Measurements from ENCODE around the gene HEBP1.

GRCh38 chr12:13022851-13023271 is 22.8 kb upstream of the HEBP1 start:
- TF ChIP-seq FOXK2 (IDR thresholded peaks at IDR 0.05): no peak
- no peak for TF ChIP-seq TARDBP (IDR thresholded peaks at IDR 0.05)
- TF ChIP-seq ARNT (IDR thresholded peaks at IDR 0.05): no peak
- no peak for TF ChIP-seq CTBP1 (IDR thresholded peaks at IDR 0.05; ENCODE audit: borderline replicate concordance)
- TF ChIP-seq L3MBTL2 (conservative IDR thresholded peaks at IDR 0.05): no peak
- no peak for TF ChIP-seq SUZ12 (IDR thresholded peaks at IDR 0.05)
- TF ChIP-seq SP1 (IDR thresholded peaks at IDR 0.05): no peak
- no peak for TF ChIP-seq NFRKB (IDR thresholded peaks at IDR 0.05)
- no peak for TF ChIP-seq BHLHE40 (IDR thresholded peaks at IDR 0.05; ENCODE audit: borderline replicate concordance)
- no peak for TF ChIP-seq FOXM1 (IDR thresholded peaks at IDR 0.05; ENCODE audit: borderline replicate concordance)
- no peak for TF ChIP-seq ZNF384 (IDR thresholded peaks at IDR 0.05)
- TF ChIP-seq FOXA1 (IDR thresholded peaks at IDR 0.05): no peak
